GM15510 (cell line): Measurements from ENCODE around the gene AP3B1.

Source experiments
- POLR2A ChIP-seq: IDR thresholded peaks from 3 replicates; pipeline ENCODE4 v1.6.1; 2011; ENCODE audit warnings: borderline replicate concordance; ENCODE audit not compliant: insufficient read length; ENCODE audit errors: extremely low read depth

Gene AP3B1

GRCh38 chr5:78007233-78007632, 287.3 kb downstream of the AP3B1 start:
- TF ChIP-seq POLR2A, result no peak

- no peak for TF ChIP-seq POLR2A
Observed at GRCh38 chr5:78006449-78006848, 288.0 kb downstream of the AP3B1 start.

GRCh38 chr5:78005021-78005785, 289.3 kb downstream of the AP3B1 start:
- TF ChIP-seq POLR2A, result no peak

GRCh38 chr5:78004559-78004958, 289.9 kb downstream of the AP3B1 start:
- TF ChIP-seq POLR2A, result no peak

- no peak for TF ChIP-seq POLR2A
Observed at GRCh38 chr5:78003919-78004318, 290.6 kb downstream of the AP3B1 start.

- no peak for TF ChIP-seq POLR2A
Observed at GRCh38 chr5:78003450-78003849, 291.0 kb downstream of the AP3B1 start.

- TF ChIP-seq POLR2A, result no peak
Observed at GRCh38 chr5:78002690-78003089, 291.8 kb downstream of the AP3B1 start.

GRCh38 chr5:78001197-78001596, 293.3 kb downstream of the AP3B1 start:
- TF ChIP-seq POLR2A, result no peak

- no peak for TF ChIP-seq POLR2A
Observed at GRCh38 chr5:78000191-78000590, 294.3 kb downstream of the AP3B1 start.

GRCh38 chr5:77999399-77999798, 295.1 kb downstream of the AP3B1 start:
- TF ChIP-seq POLR2A, result no peak

GRCh38 chr5:77996943-77997342, 297.6 kb downstream of the AP3B1 start:
- no peak for TF ChIP-seq POLR2A

- TF ChIP-seq POLR2A, result no peak
Observed at GRCh38 chr5:77995793-77996409, 298.6 kb downstream of the AP3B1 start.

- no peak for TF ChIP-seq POLR2A
Observed at GRCh38 chr5:77994943-77995342, 299.6 kb downstream of the AP3B1 start.

GRCh38 chr5:77993855-77994318, 300.6 kb downstream of the AP3B1 start:
- TF ChIP-seq POLR2A, result no peak

- no peak for TF ChIP-seq POLR2A
Observed at GRCh38 chr5:77993141-77993854, 301.2 kb downstream of the AP3B1 start.

GRCh38 chr5:77991084-77991483, 303.4 kb downstream of the AP3B1 start:
- TF ChIP-seq POLR2A, result no peak

- TF ChIP-seq POLR2A, result no peak
Observed at GRCh38 chr5:77990020-77990419, 304.5 kb downstream of the AP3B1 start.

GRCh38 chr5:77987988-77988387, 306.5 kb downstream of the AP3B1 start:
- no peak for TF ChIP-seq POLR2A
